Hepatocyte (in vitro differentiated cells): Measurements from ENCODE around the gene TBC1D22B.

Source experiments
- CTCF ChIP-seq: fragments of 200-600 bp; sonication (generic); IDR thresholded peaks from 2 replicates; pipeline ENCODE4 v1.5.1; 2016; ENCODE audit warnings: antibody characterized with exemption, mild to moderate bottlenecking; ENCODE audit not compliant: poor library complexity
- EZH2 ChIP-seq: fragments of 200-600 bp; sonication (generic); IDR thresholded peaks from 2 replicates; pipeline ENCODE4 v1.6.1; 2016; ENCODE audit warnings: antibody characterized with exemption, mild to moderate bottlenecking, borderline replicate concordance

- TF ChIP-seq CTCF: no peak
- no peak for TF ChIP-seq EZH2
These were observed 44.6 kb downstream of the TBC1D22B start for GRCh38 chr6:37302086-37302686.
